B cell (primary cell): Measurements from ENCODE around the gene COL13A1. TPM values are rescaled to one million over a fixed set of nuclear protein-coding genes. Genes with fewer than 3 reads are reported as not detected.

ENCODE experiments used
- ATAC-seq: fragments of 200-7000 bp; cut with Tn5 transposase; one replicate; pipeline ENCODE4 v1.10.0; 2021; ENCODE audit warnings: low read depth, mild to moderate bottlenecking, moderate number of reproducible peaks, moderate library complexity
- CTCF ChIA-PET: fragments of 350-600 bp; sonication (Branson Sonifier 250); formaldehyde crosslinking; loops from one replicate; lab custom pipeline; 2021; ENCODE audit warnings: antibody characterized with exemption, inconsistent platforms; lab: Charles Lee
- POLR2A ChIA-PET: fragments of 350-600 bp; sonication (Branson Sonifier 250); formaldehyde crosslinking; loops from one replicate; lab custom pipeline; 2021; ENCODE audit warnings: antibody characterized with exemption; lab: Charles Lee
- DNase-seq: peaks from one replicate; pipeline ENCODE4 v3.0.0; 2013
- H2AFZ ChIP-seq: 2 replicates; pipeline ENCODE4 v1.6.1; 2012; ENCODE audit warnings: mild to moderate bottlenecking, low read depth, low read length; ENCODE audit not compliant: insufficient read depth, poor library complexity, severe bottlenecking
- H3K27ac ChIP-seq, 2 donors: 1 replicate in 1 of 2; 2 replicates in 1 of 2; pipeline ENCODE4 v1.5.1; 2012 to 2013; ENCODE audit warnings: low read length in 2 of 2, mild to moderate bottlenecking in 2 of 2, moderate library complexity in 1 of 2
- H3K27me3 ChIP-seq, 4 experiments: fragments of 200-600 bp in 1 of 4; sonication (generic) in 1 of 4; replicated peaks in 1 of 4; 1 replicate in 2 of 4; 2 replicates in 2 of 4; pipeline versions ENCODE4 v1.6.1 to v1.7.0; 2013 to 2016; ENCODE audit warnings: low read length in 3 of 4, mild to moderate bottlenecking in 2 of 4, mixed read lengths in 1 of 4, moderate library complexity in 1 of 4; ENCODE audit not compliant: insufficient read depth in 4 of 4, control insufficient read depth in 3 of 4; ENCODE audit errors: control extremely low read depth in 1 of 4
- H3K36me3 ChIP-seq, 2 experiments: replicated peaks in 1 of 2; 1 replicate in 1 of 2; 2 replicates in 1 of 2; pipeline versions ENCODE4 v1.6.1 to v1.7.1; 2013; ENCODE audit warnings: low read length in 1 of 2; ENCODE audit not compliant: insufficient read depth in 2 of 2, control insufficient read depth in 1 of 2; ENCODE audit errors: control extremely low read depth in 1 of 2, extremely low read depth in 1 of 2
- H3K4me1 ChIP-seq, 2 donors: fragments of 200-600 bp in 1 of 2; sonication (generic) in 1 of 2; 1 replicate in 1 of 2; 2 replicates in 1 of 2; pipeline versions ENCODE4 v1.5.1 to v1.6.1; 2013 to 2017; ENCODE audit warnings: low read length in 2 of 2; ENCODE audit not compliant: control insufficient read depth in 2 of 2, insufficient read depth in 2 of 2
- H3K4me2 ChIP-seq: replicated peaks from 2 replicates; pipeline ENCODE3; 2012; ENCODE audit warnings: mild to moderate bottlenecking, low read depth, low read length; ENCODE audit not compliant: poor library complexity, severe bottlenecking
- H3K4me3 ChIP-seq, 5 experiments: fragments of 200-600 bp in 1 of 5; sonication (generic) in 1 of 5; 1 replicate in 3 of 5; 2 replicates in 2 of 5; pipeline versions ENCODE4 v1.5.1 to v1.7.0; 2011 to 2016; ENCODE audit warnings: low read length in 4 of 5, mild to moderate bottlenecking in 4 of 5, low read depth in 2 of 5, control low read depth in 1 of 5, moderate library complexity in 1 of 5; ENCODE audit not compliant: insufficient read depth in 1 of 5; ENCODE audit errors: control extremely low read depth in 1 of 5, extremely low read depth in 1 of 5
- H3K79me2 ChIP-seq: fragments of 200-600 bp; sonication (generic); one replicate; pipeline ENCODE4 v1.6.0; 2016; ENCODE audit warnings: low read length; ENCODE audit not compliant: control insufficient read depth, insufficient read depth
- H3K9ac ChIP-seq: fragments of 200-600 bp; sonication (generic); 2 replicates; pipeline ENCODE4 v1.6.1; 2017; ENCODE audit warnings: mild to moderate bottlenecking, low read length, moderate library complexity
- H3K9me3 ChIP-seq, 3 donors: one replicate each; pipeline versions ENCODE4 v1.6.1 to v1.7.1; 2013; ENCODE audit warnings: low read length in 2 of 3; ENCODE audit not compliant: control insufficient read depth in 2 of 3, insufficient read depth in 1 of 3; ENCODE audit errors: control extremely low read depth in 1 of 3
- H4K20me1 ChIP-seq: 2 replicates; pipeline ENCODE4 v1.6.0; 2012; ENCODE audit warnings: mild to moderate bottlenecking, low read length; ENCODE audit not compliant: insufficient read depth, control insufficient read depth, poor library complexity, severe bottlenecking
- H3K27ac Mint-ChIP-seq: one replicate; pipeline ENCODE4 v1.8.0; 2021; ENCODE audit warnings: mixed read lengths
- H3K27me3 Mint-ChIP-seq: one replicate; pipeline ENCODE4 v1.8.0; 2021; ENCODE audit warnings: mixed read lengths
- H3K4me1 Mint-ChIP-seq: one replicate; pipeline ENCODE4 v1.8.0; 2021; ENCODE audit warnings: mixed read lengths
- H3K4me3 Mint-ChIP-seq: one replicate; pipeline ENCODE4 v1.8.0; 2021; ENCODE audit warnings: mixed read lengths
- H3K9me3 Mint-ChIP-seq: one replicate; pipeline ENCODE4 v1.8.0; 2022; ENCODE audit warnings: mixed read lengths; ENCODE audit not compliant: insufficient read depth
- CTCF ChIP-seq: fragments of 200-600 bp; IDR thresholded peaks from one replicate; pipeline ENCODE4 v1.8.0; 2022; ENCODE audit warnings: antibody characterized with exemption, mild to moderate bottlenecking
- EZH2 ChIP-seq: IDR thresholded peaks from 2 replicates; pipeline ENCODE4 v1.6.1; 2012; ENCODE audit warnings: borderline replicate concordance, low read depth, mild to moderate bottlenecking, moderate library complexity, low read length; ENCODE audit not compliant: insufficient read depth, poor library complexity, severe bottlenecking
- WGBS: methylation state at CpG from one replicate; pipeline ENCODE4 v1.1.5; 2013; ENCODE audit warnings: missing lambda C conversion rate; ENCODE audit not compliant: insufficient coverage; 5-methylcytosine and 5-hydroxymethylcytosine counted together
- intact Hi-C: fragments of 100-400 bp; cut with micrococcal nuclease; formaldehyde crosslinking; loops from one replicate; pipeline ENCODE4 v1.10.0; 2022
- polyA plus RNA-seq: library from polyadenylated mRNA; depleted of rRNA; stranded (reverse); fragments of >200 nt; gene quantifications from 2 replicates; pipeline ENCODE4 v1.2.3, GENCODE V29; 2012
- total RNA-seq, 2 donors: library from RNA; stranded (reverse); fragments of 120-200 nt in 1 of 2; gene quantifications; 1 replicate in 1 of 2; 2 replicates in 1 of 2; pipeline versions ENCODE4 v1.2.3 to v1.2.4, GENCODE V29; 2013 to 2022

COL13A1 gene
- total and polyA plus RNA-seq, 2 donors (not counting 1 experiment from before 2014, with no cell fraction given): not detected

- Histone ChIP-seq H3K4me3 (no peak overlapping the region), H3K27ac (no peak overlapping the region), H3K9me3 (no peaks in the 10 kb centered on the region), H4K20me1 (no peaks in the 10 kb centered on the region), H3K27me3 (peaks cover 0 to 12% (median 1%) of the 10 kb centered on the region in 4 experiments), H3K36me3 (no peaks in the 10 kb centered on the region), H3K79me2 (no peaks in the 10 kb centered on the region), H3K4me2 (no peak overlapping the region), H3K9ac (no peak overlapping the region), H3K4me1 (no peaks in the 10 kb centered on the region), H2AFZ (no peak overlapping the region)
- 91% methylated on average over 6 of the region's 8 CpGs for WGBS
- H3K9me3 Mint-ChIP-seq: no peaks in the 10 kb centered on the region
- CTCF ChIA-PET: no interaction called here
- no peak for DNase-seq
- no peaks in the 10 kb centered on the region for H3K4me1 Mint-ChIP-seq
- TF ChIP-seq EZH2 (no peak), CTCF (peak; percentile 26)
- intact Hi-C loops: no loop called here
- H3K27me3 Mint-ChIP-seq: peaks cover 35% of the 10 kb centered on the region
- POLR2A ChIA-PET: no interaction called here
- ATAC-seq: no peak
- no peak overlapping the region for H3K27ac Mint-ChIP-seq
- no peak overlapping the region for H3K4me3 Mint-ChIP-seq
Measured at GRCh38 chr10:69885379-69886013, 83.8 kb downstream of the COL13A1 start.

- Mint-ChIP-seq H3K4me1 (no peaks in the 10 kb centered on the region), H3K27me3 (peaks cover 17% of the 10 kb centered on the region), H3K4me3 (no peak overlapping the region), H3K27ac (no peak overlapping the region), H3K9me3 (no peaks in the 10 kb centered on the region)
- no peaks in the 10 kb centered on the region for H3K4me1 ChIP-seq
- ChIA-PET CTCF (no interaction called here), POLR2A (no interaction called here)
- no peaks in the 10 kb centered on the region for H4K20me1 ChIP-seq
- TF ChIP-seq EZH2 (no peak), CTCF (no peak)
- no peak overlapping the region for H3K27ac ChIP-seq
- no peaks in the 10 kb centered on the region for H3K79me2 ChIP-seq
- no peak overlapping the region for H3K4me2 ChIP-seq
- DNase-seq: no peak
- H3K9me3 ChIP-seq: no peaks in the 10 kb centered on the region
- no peak for ATAC-seq
- H3K27me3 ChIP-seq: no peaks in the 10 kb centered on the region
- no peaks in the 10 kb centered on the region for H3K36me3 ChIP-seq
- H3K4me3 ChIP-seq: no peak overlapping the region
- intact Hi-C loops: no loop called here
- no peak overlapping the region for H3K9ac ChIP-seq
- WGBS: 84% methylated on average over 9 of the region's 12 CpGs
- no peak overlapping the region for H2AFZ ChIP-seq
Measured at GRCh38 chr10:69888882-69889584, 87.3 kb downstream of the COL13A1 start.
